ENCODE measurements around the gene RAB40B. TPM values are rescaled to one million over a fixed set of nuclear protein-coding genes. Genes with fewer than 3 reads are reported as not detected.
A peak's percentile ranks its signal among the peaks of the same experiment; 100 is the strongest.

The RAB40B gene
- total and polyA plus RNA-seq, 2 of the 13 experiments (the other 11 are each of a cell fraction or from before 2014, with no cell fraction given) = 6.2 to 6.5 TPM

DNA sequence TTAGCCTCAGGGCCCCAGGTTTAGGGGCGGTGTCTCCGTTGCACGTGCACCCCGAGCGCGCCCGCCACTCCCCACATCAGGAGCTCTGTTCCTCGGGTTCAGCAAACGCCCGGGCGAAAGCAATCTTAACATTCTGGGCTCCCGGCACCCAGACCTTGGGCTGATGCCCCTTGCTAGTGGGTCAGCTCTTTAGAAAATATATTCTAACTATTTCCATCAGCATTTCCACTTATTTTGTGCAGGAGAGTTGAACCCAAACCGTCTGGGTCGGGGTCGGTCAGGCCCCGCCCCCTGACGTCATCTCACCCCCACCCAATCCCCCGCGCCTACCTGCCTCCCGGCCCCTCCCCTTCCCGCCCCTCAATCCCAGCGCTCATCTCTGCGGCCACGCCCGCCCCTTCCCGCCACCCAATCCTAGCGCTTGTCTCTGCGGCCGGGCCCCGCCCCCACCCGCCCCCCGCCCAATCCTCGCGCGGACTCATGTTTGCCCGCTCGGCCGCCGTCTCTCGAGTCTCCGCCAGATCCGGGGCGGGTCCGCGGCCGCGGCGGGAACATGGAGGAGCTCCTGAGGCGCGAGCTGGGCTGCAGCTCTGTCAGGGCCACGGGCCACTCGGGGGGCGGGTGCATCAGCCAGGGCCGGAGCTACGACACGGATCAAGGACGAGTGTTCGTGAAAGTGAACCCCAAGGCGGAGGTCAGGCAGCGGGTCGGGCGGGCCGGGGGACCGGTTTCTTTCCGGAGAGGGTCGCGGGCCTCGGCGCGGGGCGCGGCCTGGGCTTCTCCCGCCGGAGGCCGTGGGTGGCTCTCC is 17.9 kb upstream of the RAB40B start, which contains the start of gene FN3KRP (continued):
- TF ChIP-seq, protein P1, sequence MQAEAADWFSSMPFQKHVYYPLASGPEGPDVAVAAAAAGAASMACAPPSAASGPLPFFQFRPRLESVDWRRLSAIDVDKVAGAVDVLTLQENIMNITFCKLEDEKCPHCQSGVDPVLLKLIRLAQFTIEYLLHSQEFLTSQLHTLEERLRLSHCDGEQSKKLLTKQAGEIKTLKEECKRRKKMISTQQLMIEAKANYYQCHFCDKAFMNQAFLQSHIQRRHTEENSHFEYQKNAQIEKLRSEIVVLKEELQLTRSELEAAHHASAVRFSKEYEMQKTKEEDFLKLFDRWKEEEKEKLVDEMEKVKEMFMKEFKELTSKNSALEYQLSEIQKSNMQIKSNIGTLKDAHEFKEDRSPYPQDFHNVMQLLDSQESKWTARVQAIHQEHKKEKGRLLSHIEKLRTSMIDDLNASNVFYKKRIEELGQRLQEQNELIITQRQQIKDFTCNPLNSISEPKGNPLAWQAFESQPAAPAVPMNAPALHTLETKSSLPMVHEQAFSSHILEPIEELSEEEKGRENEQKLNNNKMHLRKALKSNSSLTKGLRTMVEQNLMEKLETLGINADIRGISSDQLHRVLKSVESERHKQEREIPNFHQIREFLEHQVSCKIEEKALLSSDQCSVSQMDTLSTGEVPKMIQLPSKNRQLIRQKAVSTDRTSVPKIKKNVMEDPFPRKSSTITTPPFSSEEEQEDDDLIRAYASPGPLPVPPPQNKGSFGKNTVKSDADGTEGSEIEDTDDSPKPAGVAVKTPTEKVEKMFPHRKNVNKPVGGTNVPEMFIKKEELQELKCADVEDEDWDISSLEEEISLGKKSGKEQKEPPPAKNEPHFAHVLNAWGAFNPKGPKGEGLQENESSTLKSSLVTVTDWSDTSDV (CRISPR knock-in tag; IDR thresholded peaks at IDR 0.05) = peak; percentile 53; the same call in 1 of the 2 replicates
- 0 out of 2 replicates have a peak, but pooled peaks have one; percentile 13 for TF ChIP-seq HCFC1 (IDR thresholded peaks at IDR 0.05; ENCODE audit: low read depth, low read length)
- peak; percentile 51; the same call in 1 of the 2 replicates for TF ChIP-seq SIN3A (IDR thresholded peaks at IDR 0.05; ENCODE audit: borderline replicate concordance, low read depth, low read length)
- no peak for TF ChIP-seq HDAC2 (CRISPR knock-in tag; IDR thresholded peaks at IDR 0.05)
- TF ChIP-seq, protein P2, sequence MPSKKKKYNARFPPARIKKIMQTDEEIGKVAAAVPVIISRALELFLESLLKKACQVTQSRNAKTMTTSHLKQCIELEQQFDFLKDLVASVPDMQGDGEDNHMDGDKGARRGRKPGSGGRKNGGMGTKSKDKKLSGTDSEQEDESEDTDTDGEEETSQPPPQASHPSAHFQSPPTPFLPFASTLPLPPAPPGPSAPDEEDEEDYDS (CRISPR knock-in tag; IDR thresholded peaks at IDR 0.05) = no peak; the same call in 1 of the 2 replicates
- TF ChIP-seq ZBTB38 (CRISPR knock-in tag; IDR thresholded peaks at IDR 0.05) = peak; percentile 3; the same call in 1 of the 2 replicates
- 0 out of 4 replicates have a peak, but pooled peaks of 1 of the 2 experiments have one; percentile 3 for TF ChIP-seq KLF16 (CRISPR knock-in tag; IDR thresholded peaks at IDR 0.05)
- TF ChIP-seq ZNF878 (CRISPR knock-in tag; IDR thresholded peaks at IDR 0.05) = no peak
- peak; percentile 89 for TF ChIP-seq YY1 (IDR thresholded peaks at IDR 0.05; ENCODE audit: insufficient read depth, insufficient replicate concordance, low read depth, low read length)
- peak; percentile 81 for TF ChIP-seq ATF7 (IDR thresholded peaks at IDR 0.05)
- no peak for TF ChIP-seq ATF7 (CRISPR knock-in tag; IDR thresholded peaks at IDR 0.05)
- peak; percentile 80 for TF ChIP-seq SIN3B (IDR thresholded peaks at IDR 0.05; ENCODE audit: low read length)
- TF ChIP-seq, protein P3, sequence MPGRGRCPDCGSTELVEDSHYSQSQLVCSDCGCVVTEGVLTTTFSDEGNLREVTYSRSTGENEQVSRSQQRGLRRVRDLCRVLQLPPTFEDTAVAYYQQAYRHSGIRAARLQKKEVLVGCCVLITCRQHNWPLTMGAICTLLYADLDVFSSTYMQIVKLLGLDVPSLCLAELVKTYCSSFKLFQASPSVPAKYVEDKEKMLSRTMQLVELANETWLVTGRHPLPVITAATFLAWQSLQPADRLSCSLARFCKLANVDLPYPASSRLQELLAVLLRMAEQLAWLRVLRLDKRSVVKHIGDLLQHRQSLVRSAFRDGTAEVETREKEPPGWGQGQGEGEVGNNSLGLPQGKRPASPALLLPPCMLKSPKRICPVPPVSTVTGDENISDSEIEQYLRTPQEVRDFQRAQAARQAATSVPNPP (CRISPR knock-in tag; IDR thresholded peaks at IDR 0.05) = no peak
- no peak for TF ChIP-seq ZBTB8A (CRISPR knock-in tag; IDR thresholded peaks at IDR 0.05; ENCODE audit: borderline replicate concordance, low read depth)
- no peak; the same call in 1 of the 2 replicates for TF ChIP-seq ZNF225 (CRISPR knock-in tag; IDR thresholded peaks at IDR 0.05)
- TF ChIP-seq, protein P4, sequence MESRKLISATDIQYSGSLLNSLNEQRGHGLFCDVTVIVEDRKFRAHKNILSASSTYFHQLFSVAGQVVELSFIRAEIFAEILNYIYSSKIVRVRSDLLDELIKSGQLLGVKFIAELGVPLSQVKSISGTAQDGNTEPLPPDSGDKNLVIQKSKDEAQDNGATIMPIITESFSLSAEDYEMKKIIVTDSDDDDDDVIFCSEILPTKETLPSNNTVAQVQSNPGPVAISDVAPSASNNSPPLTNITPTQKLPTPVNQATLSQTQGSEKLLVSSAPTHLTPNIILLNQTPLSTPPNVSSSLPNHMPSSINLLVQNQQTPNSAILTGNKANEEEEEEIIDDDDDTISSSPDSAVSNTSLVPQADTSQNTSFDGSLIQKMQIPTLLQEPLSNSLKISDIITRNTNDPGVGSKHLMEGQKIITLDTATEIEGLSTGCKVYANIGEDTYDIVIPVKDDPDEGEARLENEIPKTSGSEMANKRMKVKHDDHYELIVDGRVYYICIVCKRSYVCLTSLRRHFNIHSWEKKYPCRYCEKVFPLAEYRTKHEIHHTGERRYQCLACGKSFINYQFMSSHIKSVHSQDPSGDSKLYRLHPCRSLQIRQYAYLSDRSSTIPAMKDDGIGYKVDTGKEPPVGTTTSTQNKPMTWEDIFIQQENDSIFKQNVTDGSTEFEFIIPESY (CRISPR knock-in tag; IDR thresholded peaks at IDR 0.05) = no peak; the same call in 1 of the 2 replicates
- TF ChIP-seq SRSF1 (optimal IDR thresholded peaks at IDR 0.05; ENCODE audit: low read depth, low read length) = no peak
- TF ChIP-seq ZNF207 (IDR thresholded peaks at IDR 0.05; ENCODE audit: borderline replicate concordance) = no peak
- peak; percentile 24; the same call in 1 of the 2 replicates for TF ChIP-seq ZSCAN21 (CRISPR knock-in tag; IDR thresholded peaks at IDR 0.05; ENCODE audit: borderline replicate concordance)
- 0 out of 2 replicates have a peak, but pooled peaks have one; percentile 22 for TF ChIP-seq ZNF232 (CRISPR knock-in tag; IDR thresholded peaks at IDR 0.05; ENCODE audit: borderline replicate concordance)
- no peak for TF ChIP-seq NONO (IDR thresholded peaks at IDR 0.05)
- TF ChIP-seq NONO (CRISPR knock-in tag; conservative IDR thresholded peaks at IDR 0.05) = 0 out of 2 replicates have a peak, but pooled peaks have one; percentile 35
- TF ChIP-seq KDM1A (CRISPR knock-in tag; IDR thresholded peaks at IDR 0.05) = no peak
- TF ChIP-seq CREM (IDR thresholded peaks at IDR 0.05) = peak; percentile 47; the same call in 1 of the 2 replicates
- TF ChIP-seq CREM (CRISPR knock-in tag; IDR thresholded peaks at IDR 0.05) = no peak
